GM06990 (cell line): ENCODE results near the gene RPL18A.

ENCODE experiments used
- DNase-seq: peaks from one replicate; pipeline ENCODE4 v3.0.0-alpha.2; 2011; ENCODE audit not compliant: insufficient read length; ENCODE audit errors: extremely low read depth
- H3K27me3 ChIP-seq: replicated peaks from 2 replicates; pipeline ENCODE4 v1.6.0; 2011; ENCODE audit warnings: low read length; ENCODE audit not compliant: control insufficient read depth, insufficient read depth
- H3K36me3 ChIP-seq: 2 replicates; pipeline ENCODE4 v1.5.1; 2011; ENCODE audit warnings: low read length; ENCODE audit not compliant: control insufficient read depth, insufficient read depth
- H3K4me3 ChIP-seq: replicated peaks from 2 replicates; pipeline ENCODE4 v1.5.1; 2011; ENCODE audit warnings: low read depth, mild to moderate bottlenecking, control low read depth, low read length
- TF ChIP-seq, protein P1 (sequence below): IDR thresholded peaks from 2 replicates; pipeline ENCODE4 v1.5.1; 2011; ENCODE audit warnings: low read length, control low read depth, mild to moderate bottlenecking, inconsistent platforms; ENCODE audit not compliant: insufficient read depth, poor library complexity, severe bottlenecking

Gene RPL18A

GRCh38 chr19:17837972-17838371, 21.7 kb upstream of the RPL18A start:
- Histone ChIP-seq H3K4me3 (no peak overlapping the region), H3K27me3 (no peaks in the 10 kb centered on the region), H3K36me3 (peaks cover 41% of the 10 kb centered on the region)
- TF ChIP-seq, protein P1, sequence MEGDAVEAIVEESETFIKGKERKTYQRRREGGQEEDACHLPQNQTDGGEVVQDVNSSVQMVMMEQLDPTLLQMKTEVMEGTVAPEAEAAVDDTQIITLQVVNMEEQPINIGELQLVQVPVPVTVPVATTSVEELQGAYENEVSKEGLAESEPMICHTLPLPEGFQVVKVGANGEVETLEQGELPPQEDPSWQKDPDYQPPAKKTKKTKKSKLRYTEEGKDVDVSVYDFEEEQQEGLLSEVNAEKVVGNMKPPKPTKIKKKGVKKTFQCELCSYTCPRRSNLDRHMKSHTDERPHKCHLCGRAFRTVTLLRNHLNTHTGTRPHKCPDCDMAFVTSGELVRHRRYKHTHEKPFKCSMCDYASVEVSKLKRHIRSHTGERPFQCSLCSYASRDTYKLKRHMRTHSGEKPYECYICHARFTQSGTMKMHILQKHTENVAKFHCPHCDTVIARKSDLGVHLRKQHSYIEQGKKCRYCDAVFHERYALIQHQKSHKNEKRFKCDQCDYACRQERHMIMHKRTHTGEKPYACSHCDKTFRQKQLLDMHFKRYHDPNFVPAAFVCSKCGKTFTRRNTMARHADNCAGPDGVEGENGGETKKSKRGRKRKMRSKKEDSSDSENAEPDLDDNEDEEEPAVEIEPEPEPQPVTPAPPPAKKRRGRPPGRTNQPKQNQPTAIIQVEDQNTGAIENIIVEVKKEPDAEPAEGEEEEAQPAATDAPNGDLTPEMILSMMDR = no peak
- no peak for DNase-seq

- H3K4me3 ChIP-seq = no peak overlapping the region
- DNase-seq = no peak
- peaks cover 39% of the 10 kb centered on the region for H3K36me3 ChIP-seq
- H3K27me3 ChIP-seq = no peaks in the 10 kb centered on the region
- TF ChIP-seq, protein P1 = no peak
Measured at GRCh38 chr19:17840019-17840418, 19.7 kb upstream of the RPL18A start.

DNA sequence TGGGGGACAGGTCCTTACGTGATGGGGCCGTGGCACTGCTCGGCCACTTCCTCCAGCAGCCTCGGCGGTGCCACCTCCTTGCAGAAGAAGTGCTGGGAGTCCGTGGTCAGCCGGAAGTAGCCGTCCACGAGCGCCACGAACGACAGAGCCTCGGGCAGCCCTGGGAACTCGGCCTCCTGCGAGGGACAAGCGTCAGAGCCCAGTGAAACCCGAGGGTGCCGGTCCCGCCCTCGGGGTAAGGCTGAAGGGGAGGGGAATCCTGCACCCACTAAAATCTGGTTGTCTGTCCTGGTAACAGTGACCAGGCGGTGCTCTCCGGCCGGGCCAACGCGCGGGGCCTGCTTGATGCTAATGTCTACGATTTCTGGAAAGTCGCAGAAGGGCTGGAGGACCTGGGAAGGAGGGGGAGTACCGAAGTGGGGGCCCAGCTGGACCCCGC, 18.3 kb upstream of the RPL18A start:
- Histone ChIP-seq H3K27me3 (no peaks in the 10 kb centered on the region), H3K36me3 (peaks cover 35% of the 10 kb centered on the region), H3K4me3 (no peak overlapping the region)
- DNase-seq = no peak
- TF ChIP-seq, protein P1 = no peak

- H3K36me3 ChIP-seq = peaks cover 32% of the 10 kb centered on the region
- DNase-seq = no peak
Measured at GRCh38 chr19:17841810-17842662, 17.7 kb upstream of the RPL18A start.

GRCh38 chr19:17842663-17843291, 16.9 kb upstream of the RPL18A start:
- DNase-seq = no peak
- H3K27me3 ChIP-seq = no peaks in the 10 kb centered on the region
- TF ChIP-seq, protein P1 = no peak
- no peak overlapping the region for H3K4me3 ChIP-seq
- H3K36me3 ChIP-seq = peaks cover 29% of the 10 kb centered on the region

More at GRCh38 chr19:17841810-17842662, 17.7 kb upstream of the RPL18A start:
- H3K4me3 ChIP-seq = no peak overlapping the region
- H3K27me3 ChIP-seq = no peaks in the 10 kb centered on the region
- TF ChIP-seq, protein P1 = no peak
